Measurements from ENCODE around the gene INHBE.
A peak's percentile ranks its signal among the peaks of the same experiment; 100 is the strongest.
"Not testable (repeated sequence)": the region's sequence is repeated elsewhere in the genome, so short reads cannot be mapped to it uniquely, and the experiment has no call there.

Gene INHBE

GRCh38 chr12:57454566-57455373 lies at the start of gene INHBE:
INHBE (plus strand) TSS chr12:57455307; CDS start chr12:57455537, 230 bp downstream.
- peak; percentile 84 for DNase-seq

DNA sequence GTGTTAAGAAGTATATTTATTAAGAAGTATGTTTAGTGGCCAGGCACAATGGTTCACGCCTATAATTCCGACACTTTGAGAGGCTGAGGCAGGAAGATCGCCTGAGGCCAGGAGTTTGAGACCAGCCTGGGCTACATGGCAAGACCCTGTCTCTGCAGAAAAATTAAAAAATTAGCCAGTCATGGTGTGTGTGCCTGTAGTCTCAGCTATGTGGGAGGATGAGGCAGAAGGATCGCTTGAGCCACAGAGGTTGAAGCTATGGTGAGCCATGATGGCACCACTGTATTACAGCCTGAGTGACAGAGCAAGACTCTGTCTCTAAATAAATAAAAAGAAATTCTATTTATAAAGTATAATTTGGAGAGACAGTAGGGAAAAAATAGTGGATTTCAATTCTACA lies 44.6 kb upstream of the INHBE start:
- DNase-seq = no peak

DNA sequence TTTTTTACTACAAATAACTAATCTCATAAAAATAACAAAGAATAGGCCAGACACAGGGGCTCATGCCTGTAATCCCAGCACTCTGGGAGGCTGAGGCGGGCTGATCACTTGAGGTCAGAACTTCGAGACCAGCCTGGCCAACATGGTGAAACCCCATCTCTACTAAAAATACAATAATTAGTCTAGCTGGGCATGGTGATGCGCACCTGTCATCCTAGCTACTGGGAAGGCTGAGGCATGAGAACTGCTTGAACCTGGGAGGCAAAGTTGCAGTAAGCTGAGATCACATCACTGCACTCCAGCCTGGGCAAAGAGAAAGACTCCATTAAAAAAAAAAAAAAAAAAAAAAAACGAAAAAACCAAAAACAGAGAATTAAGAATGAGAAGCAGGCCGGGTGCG lies 40.9 kb upstream of the INHBE start:
- DNase-seq = not testable (repeated sequence)

GRCh38 chr12:57415088-57415487 lies 40.0 kb upstream of the INHBE start:
- no peak for DNase-seq

DNA sequence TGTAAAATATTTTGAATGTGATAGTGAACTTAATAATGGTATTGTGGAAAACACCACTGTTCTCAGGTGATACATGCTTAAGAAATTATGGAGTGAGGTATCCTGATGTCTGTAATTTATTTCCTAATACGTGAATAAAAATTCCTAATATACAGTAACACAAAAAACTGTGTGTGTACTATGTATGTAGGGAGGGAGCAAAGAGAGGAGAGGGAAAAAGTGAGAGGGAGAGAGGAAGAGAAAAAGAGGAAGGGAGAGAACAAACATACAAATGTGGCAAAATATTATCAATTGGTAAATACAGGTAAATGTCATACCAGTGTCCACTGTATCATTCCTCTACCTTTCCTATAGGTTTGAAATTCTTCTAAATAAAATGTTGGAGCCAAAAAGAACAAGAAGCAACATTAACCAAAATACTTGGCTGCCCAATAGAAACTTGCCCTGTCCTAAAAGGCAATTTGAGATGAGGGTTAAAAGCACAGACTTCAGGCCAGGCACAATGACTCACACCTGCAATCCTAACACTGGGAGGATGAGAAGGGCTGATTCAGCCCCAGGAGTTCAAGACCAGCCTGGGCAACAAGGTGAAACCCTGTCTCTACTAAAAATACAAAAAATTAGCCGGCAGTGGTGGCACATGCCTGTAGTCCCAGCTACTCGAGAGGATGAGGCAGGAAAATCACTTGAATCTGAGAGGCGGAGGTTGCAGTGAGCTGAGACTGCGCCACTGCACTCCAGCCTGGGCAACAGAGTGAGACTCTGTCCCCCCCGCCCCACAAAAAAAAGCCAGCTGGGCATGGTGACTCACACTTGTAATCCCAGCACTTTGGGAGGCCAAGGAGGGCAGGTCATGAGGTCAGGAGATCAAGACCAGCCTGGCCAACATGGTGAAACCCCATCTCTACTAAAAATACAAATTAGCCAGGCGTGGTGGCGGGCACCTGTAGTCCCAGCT lies 38.8 kb upstream of the INHBE start:
- no peak for DNase-seq

DNA sequence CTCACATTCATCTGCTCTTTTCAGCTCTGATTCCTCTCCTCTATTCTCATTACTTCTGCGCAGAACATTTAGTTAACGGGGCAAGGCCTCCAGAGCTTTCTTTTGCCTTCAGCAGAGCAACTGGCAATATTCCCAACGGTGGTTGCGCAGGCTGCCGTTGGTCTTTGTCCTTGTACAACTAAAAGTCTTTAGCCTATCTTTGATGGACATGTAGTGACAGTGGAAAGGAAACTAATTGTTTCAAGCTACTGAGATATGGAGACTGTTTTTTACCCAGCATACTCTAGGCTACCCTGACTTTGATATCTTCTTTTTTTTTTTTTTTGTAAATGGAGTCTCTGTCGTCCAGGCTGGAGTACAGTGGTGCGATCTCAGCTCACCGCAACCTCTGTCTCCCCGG lies 36.9 kb upstream of the INHBE start:
- DNase-seq = no peak

DNA sequence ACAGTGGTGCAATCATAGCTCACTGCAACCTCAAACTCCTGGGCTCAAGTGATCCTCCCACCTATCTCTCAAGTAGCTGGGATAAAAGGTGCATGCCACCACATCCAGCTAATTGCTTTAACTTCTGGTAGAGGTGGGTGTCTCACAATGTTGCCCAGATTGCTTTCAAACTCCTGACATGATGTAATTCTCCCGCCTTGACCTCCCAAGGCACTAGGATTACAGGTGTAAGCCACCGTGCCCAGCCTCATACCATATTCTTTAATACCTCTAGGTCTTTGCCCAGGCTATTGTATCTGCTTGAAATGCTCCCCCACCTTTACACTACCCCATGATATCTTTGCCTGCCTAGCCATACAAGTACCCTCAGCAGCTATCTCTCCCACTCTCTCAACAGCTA lies 35.6 kb upstream of the INHBE start:
- DNase-seq = no peak

DNA sequence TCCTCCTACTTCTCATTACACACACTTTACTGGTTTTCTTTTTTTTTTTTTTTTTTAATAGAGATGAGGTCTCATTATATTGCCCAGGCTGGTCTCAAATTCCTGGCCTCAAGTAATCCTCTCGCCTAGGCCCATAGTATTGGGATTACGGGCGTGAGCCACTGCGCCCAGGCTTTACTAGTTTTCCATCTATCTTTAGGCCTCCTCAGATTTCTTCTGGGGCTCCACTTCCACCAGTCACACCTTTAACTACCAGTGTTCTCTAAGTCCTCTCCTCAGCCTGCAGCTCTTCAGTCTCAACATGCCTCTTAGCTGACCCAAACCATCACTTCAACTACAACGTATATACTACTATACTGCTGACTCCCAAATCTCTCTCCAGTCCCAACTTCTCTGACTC lies 34.6 kb upstream of the INHBE start:
- no peak for DNase-seq

DNA sequence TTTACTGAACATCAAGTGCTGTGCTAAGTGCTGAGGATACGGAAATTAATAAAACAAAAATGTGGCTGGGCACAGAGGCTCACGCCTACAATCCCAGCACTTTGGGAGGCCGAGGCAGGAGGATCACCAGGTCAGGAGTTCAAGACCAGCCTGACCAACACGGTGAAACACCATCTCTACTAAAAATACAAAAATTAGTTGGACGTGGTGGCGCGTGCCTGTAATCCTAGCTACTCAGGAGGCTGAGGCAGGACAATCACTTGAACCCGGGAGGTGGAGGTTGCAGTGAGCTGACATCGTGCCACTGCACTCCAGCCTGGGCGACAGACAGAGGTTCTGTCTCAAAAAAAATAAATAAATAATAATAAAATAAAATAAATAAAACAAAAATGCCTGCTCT lies 28.2 kb upstream of the INHBE start:
- DNase-seq = not testable (repeated sequence)

DNA sequence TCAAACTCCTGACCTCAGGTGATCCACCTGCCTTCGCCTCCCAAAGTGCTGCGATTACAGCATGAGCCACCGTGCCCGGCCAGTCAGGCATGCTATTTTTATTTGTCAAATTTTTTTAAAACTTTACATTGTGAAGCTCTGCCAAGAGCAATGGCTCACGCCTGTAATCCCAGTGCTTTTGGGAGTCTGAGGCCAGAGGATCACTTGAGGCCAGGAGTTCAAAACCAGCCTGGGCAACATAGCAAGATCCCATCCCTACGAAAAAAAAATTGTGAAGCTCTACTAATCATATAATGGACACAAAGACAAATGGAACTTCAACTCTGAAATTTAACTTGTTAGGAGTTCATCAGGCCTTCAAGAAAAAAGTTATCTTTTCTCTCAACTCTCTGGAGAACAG lies 26.1 kb upstream of the INHBE start:
- no peak for DNase-seq

DNA sequence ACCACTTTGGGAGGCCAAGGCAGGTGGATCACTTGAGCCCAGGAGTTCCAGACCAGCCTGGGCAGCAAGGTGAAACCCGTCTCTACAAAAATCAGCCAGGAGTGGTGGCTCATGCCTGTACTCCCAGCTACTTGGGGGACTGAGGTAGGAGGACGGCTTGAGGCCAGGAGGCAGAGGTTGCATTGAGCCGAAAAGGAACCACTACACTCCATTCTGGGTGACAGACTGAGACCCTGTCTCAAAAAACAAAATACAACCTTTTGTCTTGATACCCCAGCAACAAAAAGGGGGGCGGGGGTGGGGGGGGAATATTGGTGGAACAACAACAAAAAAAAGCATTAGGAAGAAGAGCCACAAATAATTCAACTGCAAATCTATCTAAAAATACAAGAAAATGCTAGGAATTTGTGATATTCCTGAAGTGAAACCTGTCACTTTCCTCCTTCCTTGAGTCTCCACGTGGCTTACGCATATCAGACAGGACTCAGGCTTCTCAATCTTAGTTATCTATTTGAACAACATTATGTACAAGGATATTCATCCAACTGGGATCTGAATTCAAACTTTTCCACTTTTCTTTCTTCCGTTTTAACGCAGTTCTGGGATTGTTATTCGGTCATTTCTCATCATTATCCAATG lies 25.5 kb upstream of the INHBE start:
- DNase-seq = peak; percentile 40

- DNase-seq = peak; percentile 40
These were observed 24.8 kb upstream of the INHBE start for GRCh38 chr12:57430112-57430930.

DNA sequence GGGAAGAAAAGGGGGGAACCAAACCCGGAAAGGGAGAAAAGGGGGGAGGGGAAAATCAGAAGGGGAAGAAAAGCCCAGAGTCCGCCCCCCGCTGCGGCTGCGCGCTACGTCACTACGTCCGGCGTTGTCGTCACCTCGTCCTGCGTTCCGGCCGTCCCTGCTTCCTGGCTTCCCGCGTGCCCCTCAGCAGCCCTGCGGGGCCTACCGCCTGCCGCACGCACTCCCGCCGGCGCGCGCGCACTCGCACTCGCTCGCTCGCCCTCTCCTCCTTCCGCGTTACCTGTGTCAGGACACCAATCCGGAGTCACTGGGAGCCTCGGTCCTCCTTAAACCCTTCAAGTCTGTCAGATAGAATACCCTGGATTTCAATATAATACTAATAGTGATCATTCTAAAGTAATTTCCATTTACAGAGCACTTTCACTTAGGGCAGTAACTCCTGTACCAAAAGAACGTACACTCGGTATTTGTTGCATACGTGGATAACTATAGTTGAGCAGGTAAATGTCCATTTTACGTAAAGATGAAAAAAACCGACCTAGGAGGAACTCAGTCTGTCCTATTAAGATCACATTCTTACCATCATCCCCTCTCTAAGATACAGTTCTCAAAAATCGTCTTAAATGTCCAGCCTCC lies 24.1 kb upstream of the INHBE start, which contains the start of gene R3HDM2:
Gene R3HDM2, minus strand, starts transcription at position 113 of the 636 bp plus-strand sequence. CDS start 120,615 bp downstream, outside the sequence.
- peak; percentile 96 for DNase-seq

DNA sequence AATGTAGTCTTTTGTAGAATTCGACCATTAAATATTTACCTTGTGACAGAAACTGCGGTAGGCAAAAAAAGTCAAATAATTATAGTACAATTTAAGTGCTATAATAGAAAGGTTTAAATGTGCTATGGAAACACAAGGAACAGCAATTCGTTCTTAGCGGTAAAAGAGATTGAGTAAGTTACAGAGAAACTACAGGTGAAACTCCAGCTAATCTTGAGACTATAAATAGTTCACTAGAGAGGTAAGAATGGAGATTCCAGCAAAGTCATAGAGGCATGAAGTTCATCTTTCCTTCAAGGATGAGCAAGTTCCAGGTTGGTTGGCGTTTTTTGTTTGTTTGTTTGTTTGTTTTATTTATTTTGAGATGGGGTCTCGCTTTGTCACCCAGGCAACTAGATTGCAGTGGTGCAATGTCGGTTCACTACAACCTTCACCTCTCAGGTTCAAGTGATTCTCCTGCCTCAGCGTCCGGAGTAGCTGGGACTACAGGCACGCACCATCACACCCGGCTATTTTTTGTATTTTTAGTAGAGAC lies 23.4 kb upstream of the INHBE start:
- DNase-seq = no peak

DNA sequence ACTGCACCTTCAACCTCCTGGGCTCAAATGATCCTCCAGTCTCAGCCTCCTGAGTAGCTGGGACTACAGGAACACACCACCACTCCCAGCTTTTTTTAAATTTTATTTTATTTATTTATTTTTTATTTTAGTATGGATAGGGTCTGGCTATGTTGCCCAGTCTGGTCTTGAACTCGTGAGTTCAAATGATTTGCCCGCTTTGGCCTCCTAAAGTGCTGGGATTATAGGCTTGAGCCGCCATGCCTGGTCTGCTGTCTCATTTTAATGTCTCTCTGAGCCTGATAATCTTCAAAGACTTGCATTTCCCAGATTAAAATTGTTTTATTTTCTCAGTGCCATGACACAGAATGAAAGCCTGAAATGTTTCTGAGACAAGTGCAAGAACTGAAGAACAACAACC lies 21.7 kb upstream of the INHBE start:
- DNase-seq = no peak

GRCh38 chr12:57434517-57435223 lies 20.4 kb upstream of the INHBE start, which contains the start of gene INHBC:
INHBC (plus strand) TSS chr12:57434784; CDS start chr12:57434887, 103 bp downstream.
- DNase-seq = no peak

DNA sequence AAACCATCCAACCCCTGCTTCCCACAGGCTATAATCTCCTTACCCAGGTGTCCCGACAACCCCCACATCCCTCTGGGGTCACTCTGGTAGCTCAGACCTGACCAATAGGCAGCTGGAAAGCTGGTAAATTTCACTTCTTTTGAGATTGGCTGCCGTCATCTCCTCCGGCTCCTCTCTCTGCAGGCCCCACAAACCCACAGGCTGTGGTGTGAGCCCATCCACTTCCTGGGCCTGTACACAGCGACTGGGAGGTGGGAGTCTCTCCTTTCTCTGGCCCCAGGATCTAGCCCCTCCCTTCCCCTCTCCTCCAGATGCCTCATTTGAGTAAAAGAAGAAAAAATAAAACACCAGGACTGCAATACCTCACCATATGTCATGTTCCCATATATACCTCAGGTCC lies 19.8 kb upstream of the INHBE start:
- peak; percentile 83 for DNase-seq

GRCh38 chr12:57438400-57438799 lies 16.7 kb upstream of the INHBE start:
- no peak for DNase-seq

- DNase-seq = no peak
These were observed 15.3 kb upstream of the INHBE start for GRCh38 chr12:57439762-57440266.

GRCh38 chr12:57441393-57441792 lies 13.7 kb upstream of the INHBE start:
- not testable (repeated sequence) for DNase-seq

Measured in NCI-H2171 treated with DMSO at 0.1 percent for 48 hours (cell line).